ENCODE results near the gene DIP2C.
"Not testable (repeated sequence)": the region's sequence is repeated elsewhere in the genome, so short reads cannot be mapped to it uniquely, and the experiment has no call there.

Gene DIP2C

DNA sequence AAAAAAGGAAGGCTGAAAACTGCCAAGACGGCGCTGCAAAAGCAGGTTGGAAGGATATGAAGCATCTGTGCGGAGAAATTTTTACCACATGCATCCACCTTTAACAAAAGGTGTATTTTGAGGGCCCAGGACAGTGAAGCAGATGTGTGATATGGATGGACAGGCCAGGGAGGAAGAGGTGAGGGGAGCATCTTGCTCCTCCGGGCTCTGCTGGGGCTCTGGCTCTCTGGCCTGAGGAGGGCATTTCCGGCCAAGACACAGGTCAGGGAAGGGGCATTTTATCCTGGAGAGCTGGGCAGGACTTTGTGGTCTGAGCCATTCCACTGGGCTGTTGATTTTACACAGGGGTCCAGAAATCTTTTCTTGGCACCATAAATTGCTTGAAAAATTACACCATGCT lies 379.1 kb downstream of the DIP2C start:
- DNase-seq, result no peak

DNA sequence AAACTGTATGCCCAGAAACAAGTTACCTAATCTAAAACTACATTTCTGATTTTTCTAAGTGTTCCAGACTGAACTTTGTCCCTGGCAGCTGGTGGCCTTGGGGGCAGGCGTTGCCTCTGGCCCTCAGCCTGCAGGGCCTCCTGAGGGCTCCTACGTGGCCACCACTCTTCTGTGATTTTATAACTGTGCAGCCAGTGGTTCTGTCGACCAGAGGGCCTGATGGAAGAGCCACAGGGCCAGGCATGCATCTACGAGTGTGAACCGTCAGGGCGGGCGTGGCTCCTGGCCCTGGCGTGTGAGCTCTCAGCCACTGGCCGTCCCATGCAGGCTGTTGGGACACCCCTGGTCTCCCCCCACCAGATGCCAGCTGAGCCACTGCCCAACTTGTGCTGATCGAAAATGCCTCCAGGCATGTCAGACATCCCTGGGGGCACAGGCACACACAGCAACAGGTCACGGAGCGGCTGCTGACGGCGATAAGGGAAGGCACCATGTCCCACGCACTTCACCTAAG lies 380.8 kb downstream of the DIP2C start:
- no peak for DNase-seq

DNA sequence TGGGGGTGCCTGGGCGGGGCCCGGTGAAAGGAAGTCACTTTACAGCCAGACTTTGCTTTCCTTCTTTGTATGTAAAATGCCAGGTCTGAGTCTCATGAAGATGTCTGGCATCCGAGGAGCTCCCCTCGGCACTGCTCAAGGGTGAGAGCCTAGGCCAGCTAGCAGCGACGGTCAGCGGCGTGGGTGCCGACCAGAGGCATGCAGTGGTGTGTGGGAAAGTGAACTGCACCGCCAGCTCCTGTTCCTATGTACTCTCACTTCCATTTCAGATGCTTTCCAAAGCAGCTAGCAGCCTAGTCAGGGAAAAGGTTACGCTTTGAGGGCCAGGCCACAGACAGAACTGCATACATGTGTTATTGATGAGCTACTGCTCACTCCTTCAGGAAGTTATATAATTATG lies 381.4 kb downstream of the DIP2C start:
- DNase-seq, result no peak

DNA sequence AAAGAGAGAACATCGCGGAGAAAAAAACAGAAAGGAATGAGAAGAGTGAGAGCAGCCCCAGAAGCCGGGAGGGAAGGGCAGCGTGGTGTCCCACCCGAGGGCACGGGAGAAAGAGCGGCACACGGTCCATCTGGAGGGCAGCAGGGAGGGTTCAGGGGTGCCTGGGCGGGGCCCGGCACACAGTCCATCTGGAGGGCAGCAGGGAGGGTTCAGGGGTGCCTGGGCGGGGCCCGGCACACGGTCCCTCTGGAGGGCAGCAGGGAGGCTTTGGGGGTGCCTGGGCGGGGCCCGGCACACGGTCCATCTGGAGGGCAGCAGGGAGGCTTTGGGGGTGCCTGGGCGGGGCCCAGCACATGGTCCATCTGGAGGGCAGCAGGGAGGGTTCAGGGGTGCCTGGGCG lies 381.8 kb downstream of the DIP2C start:
- DNase-seq, result no peak

DNA sequence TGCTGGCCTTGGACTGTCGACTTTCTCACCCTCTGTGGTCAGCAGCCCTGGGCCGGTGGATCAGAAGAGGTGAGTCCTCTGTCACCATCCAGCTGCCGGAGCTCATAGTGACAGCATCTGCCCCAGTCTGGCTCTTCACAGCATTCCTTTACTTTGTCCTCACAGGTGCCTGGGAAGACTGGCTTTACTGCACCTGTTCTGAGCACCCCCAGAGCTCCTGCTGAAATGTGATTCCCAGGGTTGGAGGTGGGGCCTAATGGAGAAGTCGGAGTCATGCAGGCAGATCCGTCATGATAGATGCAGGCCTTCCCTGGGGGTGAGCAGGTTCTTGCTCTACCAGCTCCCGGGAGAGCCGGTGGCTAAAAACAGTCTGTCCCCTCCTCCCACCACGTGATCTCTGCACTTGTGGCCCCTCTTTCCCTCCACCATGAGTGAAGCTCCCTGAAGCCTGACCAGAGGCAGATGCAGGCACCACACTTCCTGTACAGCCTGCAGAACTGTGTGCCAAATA lies 382.7 kb downstream of the DIP2C start:
- no peak for DNase-seq

DNA sequence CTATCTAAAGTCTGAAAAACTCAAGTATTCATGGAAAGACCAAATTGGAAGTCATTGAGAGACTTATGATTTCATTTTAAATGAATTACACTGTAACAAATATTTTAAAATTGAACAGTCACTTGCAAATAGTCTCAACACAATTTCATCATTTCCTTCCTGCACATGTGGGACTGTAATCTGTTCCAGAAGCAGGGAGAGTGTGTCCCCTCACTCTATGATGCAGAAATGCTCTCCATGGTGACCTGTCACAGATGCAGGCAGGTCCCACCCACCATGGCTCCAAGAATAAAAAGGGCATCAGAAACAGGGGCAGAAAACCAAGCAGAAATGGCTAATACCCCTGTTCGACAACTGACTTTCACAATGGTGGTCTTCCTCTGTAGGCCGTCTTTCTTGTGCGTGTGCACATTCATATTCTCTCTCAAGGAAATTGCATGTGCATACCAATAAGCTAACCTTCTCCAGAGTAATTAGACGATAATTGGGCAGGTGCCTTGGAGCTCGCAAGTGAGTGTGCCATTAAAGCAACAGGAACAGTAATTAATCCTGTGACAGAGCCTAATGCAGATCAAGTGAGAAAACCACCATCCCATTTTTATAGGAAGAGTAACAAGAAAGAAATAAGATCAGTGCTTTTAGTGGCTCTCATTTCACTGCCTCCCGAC lies 383.3 kb downstream of the DIP2C start:
- no peak for DNase-seq

DNA sequence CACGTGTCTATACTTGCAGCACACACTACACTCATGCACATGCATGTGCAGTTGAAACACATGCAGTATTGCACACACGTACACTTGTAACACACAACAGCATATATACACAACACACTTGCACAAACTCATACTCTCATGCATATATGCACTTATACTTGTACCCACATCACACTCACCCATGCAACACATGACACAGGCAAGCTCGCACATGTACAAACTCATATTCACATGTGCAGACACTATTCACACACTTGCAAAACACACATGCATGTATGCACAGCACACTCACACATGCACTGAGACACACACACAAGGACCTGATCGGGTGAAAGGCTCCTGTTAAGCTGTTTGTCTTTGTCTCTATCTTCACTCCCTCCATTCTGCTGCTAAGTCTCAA lies 384.4 kb downstream of the DIP2C start:
- DNase-seq, result no peak

DNA sequence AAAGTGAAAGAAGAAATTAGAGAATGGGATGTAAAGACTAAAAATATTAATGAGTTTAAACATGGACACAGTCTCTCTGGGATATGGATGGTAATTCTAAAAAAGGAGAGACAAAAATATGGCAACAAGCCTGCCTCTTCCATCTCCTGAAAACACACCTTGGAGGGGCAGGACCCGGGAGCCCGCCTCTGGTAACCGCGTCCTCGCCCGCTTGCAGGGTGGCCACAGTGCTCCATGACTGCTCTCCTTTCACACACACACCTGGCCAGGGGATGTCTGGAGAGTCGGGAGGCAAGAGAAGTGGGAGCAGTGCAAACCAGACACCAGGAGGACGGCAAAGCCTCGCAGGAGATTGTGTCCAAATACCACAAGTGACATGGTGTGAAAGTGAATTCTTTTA lies 387.9 kb downstream of the DIP2C start:
- no peak for DNase-seq

DNA sequence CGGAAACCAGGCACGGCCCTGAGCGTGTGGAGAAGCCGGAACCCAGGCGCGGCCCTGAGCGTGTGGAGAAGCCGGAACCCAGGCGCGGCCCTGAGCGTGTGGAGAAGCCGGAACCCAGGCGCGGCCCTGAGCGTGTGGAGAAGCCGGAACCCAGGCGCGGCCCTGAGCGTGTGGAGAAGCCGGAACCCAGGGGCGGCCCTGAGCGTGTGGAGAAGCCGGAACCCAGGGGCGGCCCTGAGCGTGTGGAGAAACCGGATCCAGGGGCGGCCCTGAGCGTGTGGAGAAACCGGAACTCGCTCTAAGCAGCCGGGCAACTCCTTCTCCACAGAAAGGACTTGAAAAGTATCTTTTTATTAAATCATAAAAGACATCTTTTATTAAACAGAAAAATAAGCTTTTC lies 388.9 kb downstream of the DIP2C start:
- not testable (repeated sequence) for DNase-seq

DNA sequence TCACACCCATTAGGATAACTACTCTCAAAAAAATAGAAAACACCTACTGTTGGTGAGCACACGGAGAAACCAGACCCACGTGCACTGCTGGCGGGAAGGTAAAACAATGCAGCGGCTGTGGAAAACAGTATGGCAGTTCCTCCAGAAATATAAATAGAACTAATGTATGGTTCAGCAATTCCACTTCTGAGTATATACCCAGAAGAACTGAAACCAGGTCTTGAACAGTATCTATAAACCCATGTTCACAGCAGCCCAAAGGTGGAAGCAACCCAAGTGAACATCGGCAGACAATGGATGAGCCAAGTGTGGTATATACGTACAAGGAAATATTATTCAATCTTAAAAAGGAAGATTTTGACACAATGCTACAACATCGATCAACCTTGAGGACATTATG lies 389.5 kb downstream of the DIP2C start:
- no peak for DNase-seq

DNA sequence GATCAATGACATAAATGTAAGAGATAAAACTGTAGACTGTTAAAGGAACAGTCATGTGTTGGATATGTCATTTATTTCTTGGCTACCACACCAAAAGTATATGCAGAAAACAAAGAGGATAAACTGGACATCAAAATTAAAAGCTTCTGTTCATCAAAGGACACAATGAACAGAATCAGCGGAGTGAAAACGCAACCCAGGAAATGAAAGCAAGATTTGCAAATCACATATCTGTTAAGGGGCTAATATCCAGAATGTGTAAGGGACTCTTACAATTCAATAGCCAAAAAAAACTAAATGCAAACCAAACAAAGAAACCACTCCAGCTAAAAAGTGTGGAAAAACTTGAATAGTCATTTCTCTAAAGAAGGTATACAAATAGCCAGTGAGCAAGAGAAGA lies 390.0 kb downstream of the DIP2C start:
- no peak for DNase-seq

DNA sequence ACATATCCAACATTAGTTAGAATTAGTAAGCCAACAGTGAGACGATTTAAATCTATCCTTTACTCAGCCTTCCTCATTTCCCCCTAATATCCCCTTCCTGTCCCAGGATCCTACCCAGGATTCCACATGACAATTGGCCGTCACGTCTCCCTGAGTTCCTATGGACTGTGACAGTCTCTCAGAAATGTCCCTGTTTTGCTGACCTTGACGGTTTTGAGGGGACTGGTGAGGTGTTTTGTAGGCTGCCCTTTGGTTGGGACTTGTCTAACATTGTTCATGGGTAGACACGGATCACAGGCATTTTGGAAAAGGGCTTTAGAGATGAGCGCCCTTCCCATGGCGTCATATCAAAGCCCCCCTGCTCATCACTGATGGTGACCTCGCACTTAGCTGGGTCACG lies 391.4 kb downstream of the DIP2C start:
- no peak for DNase-seq

DNA sequence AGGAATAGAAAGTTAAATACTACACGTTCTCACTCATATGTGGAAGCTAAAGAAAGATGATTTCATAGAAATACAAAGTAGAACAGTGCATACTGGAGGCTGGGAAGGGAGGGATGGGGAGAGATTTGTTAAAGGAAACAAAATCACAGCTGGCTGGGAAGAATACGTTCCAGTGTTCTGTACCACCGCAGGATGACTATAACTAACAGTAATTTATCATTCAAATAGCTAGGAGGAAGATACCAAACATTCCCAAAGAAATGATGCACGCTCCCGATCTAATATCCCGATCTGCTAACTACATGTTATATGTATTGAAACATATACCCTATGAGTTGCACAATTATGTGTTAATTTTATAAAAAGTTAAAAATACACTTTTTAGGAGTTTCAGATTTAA lies 391.9 kb downstream of the DIP2C start:
- no peak for DNase-seq

DNA sequence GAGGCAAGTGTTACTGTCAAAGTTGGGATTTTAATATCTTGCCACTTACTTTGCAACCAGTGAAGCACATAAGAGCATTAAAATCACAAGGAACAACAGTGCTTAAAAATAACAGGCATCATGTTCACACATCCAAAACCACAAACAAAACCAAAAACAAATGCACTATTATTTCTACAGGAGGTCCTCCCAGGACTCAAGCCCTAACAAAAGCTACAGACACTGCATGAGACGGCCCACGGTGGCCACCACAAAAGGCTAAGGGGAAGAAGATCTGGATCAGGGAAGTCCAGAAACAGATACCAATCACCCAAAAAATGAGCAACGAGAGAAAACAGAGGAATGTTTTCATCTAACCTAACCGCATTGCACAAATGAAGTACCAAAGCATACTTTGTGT lies 395.8 kb downstream of the DIP2C start:
- no peak for DNase-seq

DNA sequence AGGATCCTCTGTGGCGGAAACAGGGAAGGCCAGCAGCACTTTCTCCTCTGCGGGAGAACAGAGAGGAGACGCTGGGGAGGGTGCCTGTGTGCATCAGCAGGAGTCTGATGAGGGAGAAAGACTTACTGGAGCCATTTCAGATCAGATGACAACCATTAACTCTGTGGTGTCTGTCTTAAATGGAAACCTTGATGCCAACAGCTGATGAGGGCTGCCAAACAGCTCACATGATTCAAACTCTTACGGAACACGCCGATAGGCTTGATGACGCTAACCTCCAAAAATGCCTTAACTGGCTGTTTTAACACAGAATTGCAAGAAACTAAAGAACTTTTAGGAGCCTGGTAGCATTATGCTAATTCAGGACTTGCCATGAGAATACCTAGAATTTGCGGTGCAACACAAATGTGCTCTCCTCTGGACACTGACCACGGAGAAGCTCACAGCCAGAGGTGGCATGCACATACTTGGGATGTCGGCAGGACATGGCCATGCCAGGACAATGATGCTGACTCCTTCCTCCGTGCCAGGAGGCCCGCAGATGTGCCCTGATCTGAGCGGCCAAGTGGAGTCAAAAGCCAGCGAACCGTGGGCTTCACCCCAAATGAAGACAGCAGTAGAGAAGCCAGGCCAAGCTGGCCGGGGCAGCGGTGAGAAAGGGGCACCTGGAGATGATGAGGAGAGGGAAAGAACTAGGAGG lies 399.3 kb downstream of the DIP2C start:
- DNase-seq, result no peak

DNA sequence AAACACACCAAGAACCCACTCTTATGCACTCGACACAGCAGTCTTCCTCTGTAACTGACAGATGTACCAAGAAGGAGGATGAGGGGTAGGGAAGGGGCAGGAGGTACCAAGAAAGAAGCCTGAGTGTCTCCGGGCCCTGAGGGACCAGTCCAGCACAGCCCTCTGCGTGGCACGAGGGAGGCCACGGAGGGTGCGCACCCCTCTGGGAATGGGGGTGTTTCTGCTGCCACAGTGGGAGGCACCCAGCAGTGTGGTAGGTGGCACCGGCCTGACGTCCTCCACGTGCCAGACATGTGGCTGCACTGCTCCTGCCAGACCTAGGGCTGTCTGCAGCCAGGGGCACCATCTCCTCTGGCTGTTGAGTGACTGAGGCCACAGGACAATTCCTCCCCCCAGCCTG lies 399.9 kb downstream of the DIP2C start:
- DNase-seq, result no peak

DNA sequence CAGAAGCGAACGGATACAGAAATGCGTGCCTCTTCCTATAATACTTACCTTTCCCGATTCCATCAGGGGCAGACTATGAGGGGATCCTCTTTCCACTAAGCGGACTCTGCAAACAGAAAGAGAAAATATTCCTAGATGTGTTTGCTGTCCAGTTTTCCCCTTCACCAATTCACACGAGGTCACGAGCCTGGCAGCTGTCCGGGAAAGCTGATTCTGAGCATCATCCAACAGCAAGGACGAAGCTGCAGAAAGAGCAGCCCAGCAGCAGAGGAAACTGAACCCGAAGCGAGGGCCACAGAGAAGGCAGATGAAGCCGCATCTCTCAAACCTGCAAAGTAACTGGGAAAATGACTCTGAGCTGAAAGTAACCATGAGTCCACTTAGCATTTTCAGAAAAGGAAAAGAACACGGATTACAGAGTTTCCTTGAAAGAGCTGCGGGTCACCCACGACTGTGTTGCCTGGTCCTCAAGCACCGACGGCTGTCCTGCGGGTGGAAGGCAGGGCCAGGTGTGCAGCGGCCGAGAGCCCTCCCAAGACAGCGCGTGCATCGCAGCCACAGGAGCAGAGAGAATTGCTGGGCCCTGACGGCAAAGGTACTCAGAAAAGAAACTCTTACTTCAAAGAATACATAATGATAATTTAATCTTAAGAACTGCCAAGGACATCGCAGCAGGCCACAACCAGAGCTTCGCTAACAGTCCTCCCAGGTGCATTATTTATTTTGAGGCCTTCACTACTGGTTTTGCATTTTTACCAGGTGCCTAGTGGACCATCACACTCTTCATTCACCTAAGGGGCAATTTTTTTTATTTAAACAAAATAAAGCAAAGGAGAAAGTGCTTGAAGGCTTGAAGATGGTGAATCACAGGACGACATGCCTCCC lies 400.9 kb downstream of the DIP2C start:
- no peak for DNase-seq

DNA sequence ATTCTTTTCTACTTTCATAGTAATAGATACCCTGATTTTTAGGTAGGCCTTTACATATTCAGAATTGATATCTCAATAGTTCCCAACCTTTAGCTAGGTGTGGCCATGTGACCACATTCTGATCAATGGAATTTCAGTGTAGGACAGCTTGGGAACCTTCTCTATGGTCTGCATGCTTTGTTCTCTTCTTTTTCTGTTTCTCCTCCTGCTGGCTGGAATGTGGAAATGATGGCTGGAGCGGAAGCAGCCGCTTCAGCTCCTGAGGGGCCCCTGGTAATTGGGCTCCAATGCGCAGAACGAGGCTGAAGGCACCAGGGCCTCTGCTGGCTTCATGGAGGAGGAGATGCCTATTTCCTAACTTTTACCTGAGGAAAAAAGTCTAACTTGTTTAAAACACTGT lies 401.7 kb downstream of the DIP2C start:
- no peak for DNase-seq

DNA sequence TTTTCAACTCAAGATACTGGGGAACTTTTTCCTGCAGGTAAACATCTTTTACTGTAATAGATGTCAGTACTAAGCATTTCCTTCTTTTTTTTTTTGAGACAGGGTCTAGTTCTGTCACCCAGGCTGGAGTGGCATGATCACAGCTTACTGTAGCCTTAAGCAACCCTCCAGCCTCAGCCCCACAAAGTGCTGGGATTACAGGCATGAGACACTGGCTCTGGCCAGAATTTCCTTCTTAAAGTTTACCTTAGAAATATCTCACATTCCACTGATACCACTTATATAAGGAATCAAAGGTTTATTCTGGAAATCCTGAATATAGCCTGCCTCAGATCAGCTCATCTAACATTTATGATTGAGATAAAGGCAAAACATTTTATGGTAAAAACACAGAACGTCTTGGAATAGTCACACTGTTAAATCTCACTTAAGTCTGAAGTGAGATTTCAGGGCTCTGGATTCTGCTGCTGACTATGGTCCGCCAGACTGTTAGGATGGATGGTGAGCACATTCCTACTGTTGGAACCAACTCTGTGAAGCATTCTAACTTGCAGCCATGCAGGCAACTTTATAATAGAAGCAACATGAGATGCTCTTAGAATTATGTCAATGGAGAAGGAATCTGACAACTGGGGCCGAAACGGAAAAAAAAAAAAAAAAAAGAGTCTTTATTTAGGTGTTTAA lies 402.3 kb downstream of the DIP2C start:
- DNase-seq, result no peak

DNA sequence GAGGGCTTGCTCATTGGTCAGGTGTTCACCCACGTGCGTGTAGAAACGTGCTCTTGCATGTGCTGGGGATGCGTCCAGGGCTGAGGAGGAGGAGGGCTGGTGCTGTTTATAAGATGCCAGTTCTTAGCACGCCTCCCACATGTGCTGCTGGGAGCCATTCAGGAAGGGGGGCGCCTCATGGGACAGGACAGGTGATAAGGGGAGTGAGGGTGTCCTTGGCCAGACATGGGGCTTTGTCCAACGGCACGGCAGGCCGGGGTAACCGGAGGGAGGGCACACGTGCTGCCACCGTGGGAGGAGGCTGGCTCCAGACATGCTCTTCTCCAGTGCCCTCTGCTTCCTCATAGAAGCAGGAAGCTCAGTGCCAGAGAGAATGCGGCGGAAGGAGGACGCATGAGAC lies 404.3 kb downstream of the DIP2C start:
- DNase-seq, result no peak

DNA sequence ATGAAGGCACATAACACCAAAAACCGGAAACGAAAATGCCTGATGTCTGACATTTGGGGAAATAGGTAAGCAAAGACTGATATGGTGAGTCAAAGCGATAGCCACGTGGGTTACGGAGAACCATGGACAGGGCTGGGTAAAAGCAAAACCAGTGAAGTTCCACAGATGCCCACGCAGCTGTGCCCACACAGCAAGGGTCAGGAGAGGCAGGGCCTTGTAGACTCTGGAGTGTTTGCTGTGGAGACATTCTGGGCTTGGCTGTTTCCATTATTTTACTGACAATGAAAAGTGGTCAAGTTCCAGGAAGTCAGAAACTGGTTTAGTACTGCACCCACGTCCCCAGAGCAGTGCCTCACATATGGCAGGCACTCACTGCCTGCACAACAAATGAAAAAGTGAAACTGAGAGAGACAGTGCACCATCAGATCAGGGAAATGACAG lies 405.5 kb downstream of the DIP2C start:
- DNase-seq, result no peak

DNA sequence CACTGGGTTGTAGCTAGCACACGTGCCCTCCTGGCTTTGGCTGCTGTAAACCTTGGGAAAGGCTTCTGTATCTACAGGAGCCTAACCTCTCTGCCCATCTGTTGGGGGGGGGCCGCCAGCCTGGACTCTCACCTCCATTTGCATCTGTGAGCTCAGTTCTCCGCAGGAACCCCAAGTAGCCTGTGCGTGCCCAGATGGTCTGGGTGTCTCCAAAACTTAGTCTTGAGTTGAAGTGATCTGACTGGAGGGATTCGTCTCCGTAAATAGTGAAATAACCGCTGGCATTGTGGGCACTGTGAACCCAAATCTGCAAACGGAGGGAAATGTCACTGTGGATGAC lies 406.4 kb downstream of the DIP2C start:
- no peak for DNase-seq
